ENCODE measurements around the gene TTBK2. TPM values are rescaled to one million over a fixed set of nuclear protein-coding genes. Genes with fewer than 3 reads are reported as not detected.

The TTBK2 gene
- total and polyA plus RNA-seq, 2 donors (not counting 3 experiments of a cell fraction or from before 2014, with no cell fraction given): 4.4 to 17.1 TPM

DNA sequence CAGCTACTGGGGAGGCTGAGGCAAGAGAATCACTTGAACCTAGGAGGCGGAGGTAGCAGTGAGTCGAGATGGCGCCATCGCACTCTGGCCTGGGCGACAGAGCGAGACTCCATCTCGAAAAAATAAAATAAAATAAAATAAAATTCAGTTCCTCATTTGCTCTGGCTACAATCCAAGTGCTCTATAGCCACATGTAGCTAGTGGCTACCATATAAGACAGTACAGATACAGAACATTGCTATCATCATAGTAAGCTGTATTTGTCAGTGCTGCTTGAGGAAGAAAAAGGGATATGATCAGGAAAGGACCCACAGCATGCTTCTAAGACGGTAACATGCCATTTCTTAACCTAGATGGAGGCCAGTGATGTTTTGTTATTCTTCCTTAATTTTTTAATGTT is 95.0 kb downstream of the TTBK2 start:
- Histone ChIP-seq H3K27ac (ENCODE audit: insufficient read depth, low read depth, low read length) (no peak overlapping the region), H3K4me3 (replicated peaks in 1 of 3; ENCODE audit: insufficient read depth in 1 of 3, low read depth in 1 of 3, low read length in 3 of 3) (no peak overlapping the region), H4K20me1 (replicated peaks; ENCODE audit: control insufficient read depth, extremely low read depth, insufficient read depth, low read length) (no peaks in the 10 kb centered on the region), H3K36me3 (ENCODE audit: control insufficient read depth in 2 of 2, extremely low read depth in 1 of 2, insufficient read depth in 2 of 2, low read length in 2 of 2) (no peaks in the 10 kb centered on the region), H3K79me2 (ENCODE audit: control insufficient read depth, insufficient read depth, low read length) (no peaks in the 10 kb centered on the region), H3K4me1 (ENCODE audit: control insufficient read depth, extremely low read depth, insufficient read depth, low read length) (no peaks in the 10 kb centered on the region), H3K9me1 (replicated peaks; ENCODE audit: control insufficient read depth, extremely low read depth, insufficient read depth, low read length) (no peaks in the 10 kb centered on the region), H3K27me3 (ENCODE audit: control insufficient read depth in 2 of 2, insufficient read depth in 2 of 2, low read length in 2 of 2) (no peaks in the 10 kb centered on the region), H3K4me2 (ENCODE audit: insufficient read depth, low read length) (no peak overlapping the region), H3K9me3 (replicated peaks; ENCODE audit: control insufficient read depth, insufficient read depth, low read length) (no peaks in the 10 kb centered on the region), H3K9ac (replicated peaks; ENCODE audit: extremely low read depth, insufficient read depth, low read length) (no peak overlapping the region), H2AFZ (ENCODE audit: low read depth, low read length) (no peak overlapping the region)
- intact Hi-C loops (cut with micrococcal nuclease) (no loop called here), dilution Hi-C loops (cut with MboI; ENCODE audit: extremely low pct_ligation_motif_present, low sequenced_read_pairs) (no loop called here)
- no peak for FAIRE-seq
- no peak for DNase-seq (ENCODE audit: low read depth, low spot score)
- TF ChIP-seq POLR2AphosphoS5 (IDR thresholded peaks at IDR 0.05; ENCODE audit: insufficient read depth, low read depth, low read length) (no peak), FOS (IDR thresholded peaks at IDR 0.05; ENCODE audit: borderline replicate concordance, insufficient read depth, low read length) (no peak)
- TF ChIP-seq, protein P1, sequence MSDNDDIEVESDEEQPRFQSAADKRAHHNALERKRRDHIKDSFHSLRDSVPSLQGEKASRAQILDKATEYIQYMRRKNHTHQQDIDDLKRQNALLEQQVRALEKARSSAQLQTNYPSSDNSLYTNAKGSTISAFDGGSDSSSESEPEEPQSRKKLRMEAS (IDR thresholded peaks at IDR 0.05; ENCODE audit: insufficient read depth, insufficient read length): no peak
- TF ChIP-seq, protein P2, sequence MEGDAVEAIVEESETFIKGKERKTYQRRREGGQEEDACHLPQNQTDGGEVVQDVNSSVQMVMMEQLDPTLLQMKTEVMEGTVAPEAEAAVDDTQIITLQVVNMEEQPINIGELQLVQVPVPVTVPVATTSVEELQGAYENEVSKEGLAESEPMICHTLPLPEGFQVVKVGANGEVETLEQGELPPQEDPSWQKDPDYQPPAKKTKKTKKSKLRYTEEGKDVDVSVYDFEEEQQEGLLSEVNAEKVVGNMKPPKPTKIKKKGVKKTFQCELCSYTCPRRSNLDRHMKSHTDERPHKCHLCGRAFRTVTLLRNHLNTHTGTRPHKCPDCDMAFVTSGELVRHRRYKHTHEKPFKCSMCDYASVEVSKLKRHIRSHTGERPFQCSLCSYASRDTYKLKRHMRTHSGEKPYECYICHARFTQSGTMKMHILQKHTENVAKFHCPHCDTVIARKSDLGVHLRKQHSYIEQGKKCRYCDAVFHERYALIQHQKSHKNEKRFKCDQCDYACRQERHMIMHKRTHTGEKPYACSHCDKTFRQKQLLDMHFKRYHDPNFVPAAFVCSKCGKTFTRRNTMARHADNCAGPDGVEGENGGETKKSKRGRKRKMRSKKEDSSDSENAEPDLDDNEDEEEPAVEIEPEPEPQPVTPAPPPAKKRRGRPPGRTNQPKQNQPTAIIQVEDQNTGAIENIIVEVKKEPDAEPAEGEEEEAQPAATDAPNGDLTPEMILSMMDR (IDR thresholded peaks at IDR 0.05; ENCODE audit: extremely low read depth in 1 of 2, insufficient read depth in 1 of 2, low read depth in 1 of 2, low read length in 2 of 2): no peak
- ChIA-PET POLR2A (no interaction called here), CTCF (interaction anchor here (0.6 kb wide), 1 partner anchor 9 kb away, joined by 3 read pairs; no protein-coding TSS in a partner anchor)
- BruUV-seq (replicated peaks): no TSS peak

DNA sequence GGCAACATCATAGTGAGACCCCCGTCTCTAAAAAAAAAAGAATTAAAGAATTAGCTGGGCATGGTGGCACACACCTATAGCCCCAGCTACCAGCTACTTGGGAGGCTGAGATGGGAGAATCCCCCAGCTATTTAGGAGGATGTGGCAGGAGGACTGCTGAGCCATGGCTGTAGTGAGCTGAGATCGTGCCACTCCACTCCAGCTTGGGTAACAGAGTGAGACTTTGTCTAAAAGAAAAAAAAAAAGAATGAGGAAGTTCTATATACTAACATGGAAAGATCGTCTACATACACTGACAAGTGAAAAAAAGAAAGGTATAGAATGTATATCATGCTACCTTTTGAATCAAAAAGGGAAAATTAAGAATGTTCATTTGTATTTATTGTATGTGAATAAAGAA is 99.8 kb downstream of the TTBK2 start:
- no peaks in the 10 kb centered on the region for H3K9me3 ChIP-seq (replicated peaks; ENCODE audit: control insufficient read depth, insufficient read depth, low read length)
- H3K27me3 ChIP-seq (ENCODE audit: control insufficient read depth in 2 of 2, insufficient read depth in 2 of 2, low read length in 2 of 2): no peaks in the 10 kb centered on the region
- DNase-seq (ENCODE audit: low read depth, low spot score): no peak
- H3K27ac ChIP-seq (ENCODE audit: insufficient read depth, low read depth, low read length): no peak overlapping the region
- no peak for FAIRE-seq
- no peak overlapping the region for H2AFZ ChIP-seq (ENCODE audit: low read depth, low read length)
- no peak for TF ChIP-seq MYC (IDR thresholded peaks at IDR 0.05; ENCODE audit: low read depth, low read length)
- TF ChIP-seq, protein P2 (IDR thresholded peaks at IDR 0.05; ENCODE audit: extremely low read depth in 1 of 2, insufficient read depth in 1 of 2, low read depth in 1 of 2, low read length in 2 of 2): no peak
- no peak for TF ChIP-seq FOS (IDR thresholded peaks at IDR 0.05; ENCODE audit: borderline replicate concordance, insufficient read depth, low read length)
- no peak for TF ChIP-seq JUN (IDR thresholded peaks at IDR 0.05; ENCODE audit: borderline replicate concordance, insufficient read depth, insufficient read length, low read depth)
- TF ChIP-seq GATA2 (IDR thresholded peaks at IDR 0.05; ENCODE audit: insufficient read depth, insufficient read length, low read depth, low read length): no peak
- TF ChIP-seq POLR2A (IDR thresholded peaks at IDR 0.05; ENCODE audit: low read depth, low read length): no peak
- TF ChIP-seq POLR2AphosphoS5 (IDR thresholded peaks at IDR 0.05; ENCODE audit: insufficient read depth, low read depth, low read length): no peak
- TF ChIP-seq, protein P1 (IDR thresholded peaks at IDR 0.05; ENCODE audit: insufficient read depth, insufficient read length): no peak
- TF ChIP-seq EZH2 (IDR thresholded peaks at IDR 0.05; ENCODE audit: borderline replicate concordance, low read depth, low read length, severe bottlenecking): no peak
- H3K79me2 ChIP-seq (ENCODE audit: control insufficient read depth, insufficient read depth, low read length): no peaks in the 10 kb centered on the region
- dilution Hi-C loops (cut with MboI; ENCODE audit: extremely low pct_ligation_motif_present, low sequenced_read_pairs): no loop called here
- no peaks in the 10 kb centered on the region for H4K20me1 ChIP-seq (replicated peaks; ENCODE audit: control insufficient read depth, extremely low read depth, insufficient read depth, low read length)
- CTCF ChIA-PET: interaction anchor here (1.6 kb wide), 1 partner anchor 106 kb away, joined by 4 read pairs; no protein-coding TSS in a partner anchor
- no peaks in the 10 kb centered on the region for H3K36me3 ChIP-seq (ENCODE audit: control insufficient read depth in 2 of 2, extremely low read depth in 1 of 2, insufficient read depth in 2 of 2, low read length in 2 of 2)
- BruUV-seq (replicated peaks): no TSS peak
- H3K4me1 ChIP-seq (ENCODE audit: control insufficient read depth, extremely low read depth, insufficient read depth, low read length): no peaks in the 10 kb centered on the region
- H3K9ac ChIP-seq (replicated peaks; ENCODE audit: extremely low read depth, insufficient read depth, low read length): no peak overlapping the region
- no peak overlapping the region for H3K4me2 ChIP-seq (ENCODE audit: insufficient read depth, low read length)
- POLR2A ChIA-PET: no interaction called here
- intact Hi-C loops (cut with micrococcal nuclease): no loop called here
- H3K4me3 ChIP-seq (replicated peaks in 1 of 3; ENCODE audit: insufficient read depth in 1 of 3, low read depth in 1 of 3, low read length in 3 of 3): no peak overlapping the region
- no peaks in the 10 kb centered on the region for H3K9me1 ChIP-seq (replicated peaks; ENCODE audit: control insufficient read depth, extremely low read depth, insufficient read depth, low read length)
